GM21786 (cell line): Measurements from ENCODE around the gene RDH5.

Experiments used
- ATAC-seq: cut with Tn5 transposase; IDR thresholded peaks from one replicate; pipeline ENCODE4 v1.9.1; 2021; ENCODE audit not compliant: unreplicated experiment

The RDH5 gene, protein sequence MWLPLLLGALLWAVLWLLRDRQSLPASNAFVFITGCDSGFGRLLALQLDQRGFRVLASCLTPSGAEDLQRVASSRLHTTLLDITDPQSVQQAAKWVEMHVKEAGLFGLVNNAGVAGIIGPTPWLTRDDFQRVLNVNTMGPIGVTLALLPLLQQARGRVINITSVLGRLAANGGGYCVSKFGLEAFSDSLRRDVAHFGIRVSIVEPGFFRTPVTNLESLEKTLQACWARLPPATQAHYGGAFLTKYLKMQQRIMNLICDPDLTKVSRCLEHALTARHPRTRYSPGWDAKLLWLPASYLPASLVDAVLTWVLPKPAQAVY

GRCh38 chr12:55720071-55720564, at the start of gene RDH5:
TSS of gene RDH5 (plus strand) at chr12:55720393. CDS start at chr12:55721185, 792 bp downstream.
- ATAC-seq = no peak

GRCh38 chr12:55671746-55672145, 48.4 kb upstream of the RDH5 start:
- ATAC-seq = no peak

DNA sequence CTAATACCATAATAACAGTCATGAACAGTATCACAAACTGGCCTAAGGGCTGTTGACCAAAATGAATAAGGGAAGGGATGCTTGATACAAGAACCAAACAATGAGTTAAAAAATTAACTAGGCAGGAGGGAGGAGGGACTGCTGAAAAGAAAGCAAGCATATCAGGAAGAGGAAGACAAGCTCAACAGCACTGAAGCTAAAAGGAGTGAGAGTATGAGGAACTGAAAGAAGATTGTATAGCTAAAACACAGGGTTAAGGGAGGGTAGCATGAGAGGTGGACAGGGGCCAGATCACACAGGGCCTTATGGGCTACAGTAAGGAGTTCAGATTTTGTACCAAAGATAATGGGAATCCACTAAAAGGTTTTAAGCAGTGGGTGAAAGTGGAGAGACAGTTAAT, 46.6 kb upstream of the RDH5 start:
- peak; percentile 100 for ATAC-seq

DNA sequence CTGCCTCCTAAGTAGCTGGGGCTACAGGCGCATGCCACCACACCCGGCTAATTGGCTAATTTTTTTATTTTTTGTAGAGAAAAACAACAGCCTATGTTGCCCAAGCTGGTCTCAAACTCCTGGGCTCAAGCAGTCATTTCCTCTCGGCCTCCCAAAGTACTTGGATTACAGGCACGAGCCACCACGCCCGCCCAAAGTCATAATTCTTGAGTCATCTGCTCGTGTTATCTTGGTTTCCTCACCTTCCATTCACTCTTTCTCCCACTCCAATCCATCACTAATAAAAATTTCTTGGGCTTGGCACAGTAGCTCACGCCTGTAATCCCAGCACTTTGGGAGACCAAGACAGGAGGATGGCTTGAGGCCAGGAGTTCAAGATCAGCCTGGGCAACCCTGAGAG, 44.5 kb upstream of the RDH5 start:
- no peak for ATAC-seq

- ATAC-seq = no peak
These were observed 43.5 kb upstream of the RDH5 start for GRCh38 chr12:55676707-55677106.

DNA sequence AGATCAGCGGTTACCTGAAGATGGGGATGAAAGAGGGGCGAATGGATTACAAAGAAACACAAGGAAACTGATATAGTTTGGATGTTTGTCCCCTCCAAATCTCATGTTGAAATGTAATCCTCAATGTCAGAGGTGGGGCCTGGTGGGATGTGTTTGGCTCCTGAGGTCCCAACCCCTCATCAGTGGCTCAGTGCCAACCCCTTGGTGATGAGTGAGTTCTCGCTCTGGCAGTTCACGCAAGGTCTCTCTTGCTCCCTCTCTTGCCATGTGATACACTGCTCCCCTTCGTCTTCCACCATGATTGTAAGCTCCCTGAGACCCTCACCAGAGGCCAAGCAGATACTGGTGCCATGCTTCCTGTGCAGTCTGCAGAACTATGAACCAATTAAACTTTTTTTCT, 40.5 kb upstream of the RDH5 start:
- ATAC-seq = no peak

DNA sequence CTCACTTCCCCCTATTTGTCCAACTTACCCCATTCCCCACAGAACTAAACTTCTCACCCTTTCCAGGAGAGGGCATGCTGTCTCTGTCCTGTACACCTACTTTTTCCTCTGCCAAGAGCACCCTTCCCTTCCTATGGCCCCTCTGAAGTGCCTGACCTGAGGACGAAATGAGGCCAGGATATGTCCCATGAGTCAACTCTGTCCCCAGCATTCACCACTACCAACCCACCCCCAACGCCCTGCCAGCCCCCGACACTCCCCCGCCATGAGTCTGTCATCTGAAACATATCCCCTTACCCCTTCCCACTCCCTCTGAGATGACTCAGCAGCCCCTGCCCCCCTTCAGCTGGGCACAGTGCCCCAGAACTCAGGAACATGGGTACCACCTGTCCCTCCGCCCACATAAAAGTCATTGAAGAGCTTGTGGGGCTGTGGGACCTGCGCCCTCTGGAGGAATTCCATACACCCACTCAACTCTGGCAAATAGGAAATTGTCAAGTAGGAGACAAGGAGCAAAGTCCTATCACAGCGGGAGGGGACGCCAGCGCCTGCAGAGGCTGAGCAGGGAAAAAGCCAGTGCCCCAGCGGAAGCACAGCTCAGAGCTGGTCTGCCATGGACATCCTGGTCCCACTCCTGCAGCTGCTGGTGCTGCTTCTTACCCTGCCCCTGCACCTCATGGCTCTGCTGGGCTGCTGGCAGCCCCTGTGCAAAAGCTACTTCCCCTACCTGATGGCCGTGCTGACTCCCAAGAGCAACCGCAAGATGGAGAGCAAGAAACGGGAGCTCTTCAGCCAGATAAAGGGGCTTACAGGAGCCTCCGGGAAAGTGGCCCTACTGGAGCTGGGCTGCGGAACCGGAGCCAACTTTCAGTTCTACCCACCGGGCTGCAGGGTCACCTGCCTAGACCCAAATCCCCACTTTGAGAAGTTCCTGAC, 38.8 kb upstream of the RDH5 start:
- ATAC-seq = no peak

DNA sequence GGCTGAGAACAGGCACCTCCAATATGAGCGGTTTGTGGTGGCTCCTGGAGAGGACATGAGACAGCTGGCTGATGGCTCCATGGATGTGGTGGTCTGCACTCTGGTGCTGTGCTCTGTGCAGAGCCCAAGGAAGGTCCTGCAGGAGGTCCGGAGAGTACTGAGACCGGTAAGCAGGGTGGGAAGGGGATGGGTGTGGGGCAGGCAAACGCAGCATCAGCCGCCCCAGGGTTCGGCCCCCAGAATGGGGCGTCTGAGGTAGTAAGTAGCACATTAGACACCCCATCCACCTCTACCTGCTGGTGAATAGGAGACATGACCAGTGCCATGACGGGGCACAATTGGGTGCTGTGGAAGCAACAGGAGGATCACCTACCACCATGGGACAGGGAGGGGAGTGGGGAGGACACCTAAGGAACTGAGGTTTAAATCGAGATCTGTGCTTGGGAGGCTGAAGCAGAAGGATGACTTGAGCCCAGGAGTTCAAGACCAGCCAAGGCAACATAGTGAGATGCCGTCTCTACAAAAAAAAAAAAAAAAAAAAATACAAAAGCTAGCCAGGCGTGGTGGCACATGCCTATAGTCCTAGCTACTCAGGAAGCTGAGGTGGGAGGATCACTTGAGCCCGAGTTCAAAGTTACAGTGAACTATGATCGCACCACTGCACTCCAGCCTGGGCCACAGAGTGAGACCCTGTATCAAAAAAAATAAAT, 38.0 kb upstream of the RDH5 start:
- ATAC-seq = no peak

DNA sequence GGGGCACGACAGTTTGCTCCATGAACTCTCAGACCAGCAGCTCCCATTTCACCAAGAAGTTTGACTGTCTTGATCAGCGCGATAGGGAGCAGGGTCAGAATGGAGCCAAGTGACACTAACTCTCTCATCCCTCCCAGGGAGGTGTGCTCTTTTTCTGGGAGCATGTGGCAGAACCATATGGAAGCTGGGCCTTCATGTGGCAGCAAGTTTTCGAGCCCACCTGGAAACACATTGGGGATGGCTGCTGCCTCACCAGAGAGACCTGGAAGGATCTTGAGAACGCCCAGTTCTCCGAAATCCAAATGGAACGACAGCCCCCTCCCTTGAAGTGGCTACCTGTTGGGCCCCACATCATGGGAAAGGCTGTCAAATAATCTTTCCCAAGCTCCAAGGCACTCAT, 36.5 kb upstream of the RDH5 start:
- no peak for ATAC-seq

GRCh38 chr12:55684761-55685370, 35.3 kb upstream of the RDH5 start:
- no peak for ATAC-seq

DNA sequence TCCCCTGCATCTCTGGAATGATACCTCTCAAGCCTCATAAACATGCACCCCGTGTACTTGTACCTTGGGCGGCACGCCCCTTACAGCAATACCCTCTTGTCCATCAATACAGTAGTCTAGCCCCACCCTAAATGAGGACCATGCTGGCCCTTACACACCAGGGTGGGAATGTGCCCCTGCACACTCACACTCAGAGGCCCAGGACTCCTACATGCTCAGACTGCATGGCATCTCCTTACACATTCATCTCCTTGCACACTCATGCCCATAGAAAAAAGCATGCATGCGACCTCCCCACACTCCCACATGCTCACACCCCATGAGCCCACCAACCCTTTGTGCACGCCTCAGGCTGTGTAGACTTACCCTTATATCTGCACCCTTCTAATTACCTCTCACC, 34.5 kb upstream of the RDH5 start:
- ATAC-seq = no peak

GRCh38 chr12:55686366-55687010, 33.7 kb upstream of the RDH5 start:
- ATAC-seq = no peak

GRCh38 chr12:55687746-55688145, 32.4 kb upstream of the RDH5 start:
- no peak for ATAC-seq

GRCh38 chr12:55688716-55689655, 31.2 kb upstream of the RDH5 start:
- no peak for ATAC-seq

DNA sequence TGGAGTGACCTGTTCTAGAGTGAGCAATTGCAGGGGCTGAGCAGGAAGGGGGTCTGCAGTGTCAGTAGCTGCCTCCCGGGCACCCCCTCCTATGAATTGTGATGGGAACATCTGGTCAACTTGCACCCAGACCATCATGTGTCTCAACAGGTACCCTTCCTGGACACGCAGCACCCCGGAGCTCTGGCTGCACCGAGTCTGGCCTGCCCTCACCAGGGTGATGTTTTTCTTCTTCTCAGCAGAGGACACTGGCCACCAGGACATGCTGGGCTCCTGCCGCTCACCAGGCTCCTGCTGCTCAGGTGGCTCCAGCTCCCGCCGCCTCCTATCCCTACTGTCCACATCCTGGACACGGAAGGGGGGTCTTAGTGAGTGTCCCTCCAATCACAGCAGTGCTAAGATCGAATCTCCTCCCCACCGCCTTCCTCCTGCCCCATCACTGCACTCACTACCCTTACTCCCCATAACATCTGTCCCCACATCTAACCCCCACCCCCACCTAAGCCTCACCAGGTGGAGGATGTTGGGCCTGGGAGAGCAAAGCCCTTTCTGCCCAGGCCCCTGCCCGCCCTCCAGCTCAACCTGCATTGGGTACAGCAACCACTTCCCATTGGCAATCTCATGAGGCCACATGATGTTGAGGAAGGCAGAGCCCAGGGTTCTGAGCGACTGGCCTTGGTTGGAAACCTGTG, 27.4 kb upstream of the RDH5 start:
- no peak for ATAC-seq

DNA sequence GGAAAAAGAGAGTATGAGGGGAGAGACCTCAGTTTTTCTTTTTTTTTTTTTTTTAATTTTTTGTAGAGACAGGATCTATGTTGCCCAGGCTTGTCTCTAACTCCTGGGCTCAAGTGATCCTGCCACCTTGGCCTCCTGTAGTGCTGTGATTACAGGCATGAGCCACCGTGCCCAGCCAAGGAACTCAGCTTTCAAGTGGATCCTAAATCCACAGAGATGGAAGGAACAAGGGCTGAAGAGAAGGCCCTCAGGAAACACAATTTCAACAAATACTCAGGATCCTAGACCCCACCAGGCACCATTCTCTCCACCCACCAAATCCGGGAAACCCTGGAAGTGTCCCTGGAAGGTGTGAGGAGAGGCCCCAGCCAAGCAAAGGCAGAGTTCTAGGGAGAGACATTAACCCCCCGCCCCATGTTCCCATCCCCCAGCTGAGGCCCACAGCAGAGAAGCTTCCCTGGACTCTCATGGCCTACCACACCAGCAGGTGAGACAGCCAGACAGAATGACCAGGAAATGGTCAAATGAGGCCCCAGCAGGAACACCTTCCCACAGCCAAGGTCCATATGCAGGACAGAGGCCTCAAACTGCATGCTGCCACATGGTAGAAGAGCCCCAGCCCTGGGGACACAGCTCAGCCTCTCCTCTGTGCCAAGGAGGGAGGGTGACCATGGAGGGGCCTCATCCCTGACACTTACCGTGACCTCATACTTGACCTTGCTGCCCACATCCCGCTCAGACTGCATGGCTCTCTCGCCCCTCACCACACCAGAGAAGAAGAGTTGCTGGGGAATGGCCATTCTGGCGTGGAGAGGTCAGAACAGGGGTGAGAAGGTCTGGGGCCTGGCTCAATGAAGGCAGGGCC, 26.6 kb upstream of the RDH5 start:
- ATAC-seq = no peak

DNA sequence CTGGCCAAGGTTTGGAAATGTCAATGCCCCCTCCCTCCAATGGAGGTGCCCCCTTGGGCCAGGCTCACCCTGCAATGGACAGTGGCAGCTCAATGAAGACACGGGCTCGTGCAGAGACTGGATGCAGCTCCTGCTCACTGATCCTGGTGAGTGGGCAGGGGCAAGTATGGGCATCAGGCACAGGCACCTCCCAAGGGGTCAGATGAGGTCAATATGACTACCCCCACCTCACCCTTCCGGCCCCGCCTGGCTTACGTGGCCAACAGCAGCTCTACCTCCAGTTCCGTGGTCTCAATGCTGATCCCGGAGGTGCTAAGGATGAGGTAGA, 26.0 kb upstream of the RDH5 start:
- no peak for ATAC-seq

- no peak for ATAC-seq
These were observed 25.5 kb upstream of the RDH5 start for GRCh38 chr12:55694651-55695050.
